Activated CD8-positive, alpha-beta memory T cell treated with anti-CD3 and anti-CD28 coated beads, Interleukin-2, amount 50 U/mL, for 1 hour (primary cell): ENCODE results near the gene KIFC3.

Experiments used
- DNase-seq: peaks from one replicate; pipeline ENCODE4 v3.0.0-alpha.2; 2020; ENCODE audit errors: extremely low read depth

The KIFC3 gene

DNA sequence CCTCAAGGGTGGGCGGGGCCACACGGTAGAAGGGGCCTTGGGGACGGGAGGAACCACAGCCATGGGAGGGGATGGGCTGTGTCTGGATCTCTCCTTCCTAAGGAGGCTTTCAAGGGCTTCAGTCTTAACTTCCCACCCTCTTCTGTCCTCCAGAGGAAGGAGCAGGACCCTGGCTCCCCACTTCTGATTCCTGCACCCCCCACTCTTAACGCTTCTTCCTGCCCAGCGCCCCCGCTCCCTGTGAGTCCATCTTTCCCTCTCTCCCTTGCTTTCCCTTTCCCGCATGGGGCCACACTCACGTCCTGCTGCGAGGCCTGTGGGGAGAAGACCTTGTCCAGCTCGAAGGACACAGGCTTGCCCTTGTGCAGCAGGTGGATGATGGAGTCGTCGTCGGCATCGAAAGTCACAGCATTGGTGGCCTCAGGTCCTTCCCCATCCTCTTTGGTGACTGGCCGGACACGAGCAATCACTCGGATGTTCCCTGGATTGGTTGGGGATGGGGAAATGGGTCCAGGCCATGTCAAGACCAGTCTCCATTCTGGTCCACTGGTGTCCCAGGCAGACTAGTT is 37.0 kb downstream of the KIFC3 start:
- DNase-seq, result no peak

DNA sequence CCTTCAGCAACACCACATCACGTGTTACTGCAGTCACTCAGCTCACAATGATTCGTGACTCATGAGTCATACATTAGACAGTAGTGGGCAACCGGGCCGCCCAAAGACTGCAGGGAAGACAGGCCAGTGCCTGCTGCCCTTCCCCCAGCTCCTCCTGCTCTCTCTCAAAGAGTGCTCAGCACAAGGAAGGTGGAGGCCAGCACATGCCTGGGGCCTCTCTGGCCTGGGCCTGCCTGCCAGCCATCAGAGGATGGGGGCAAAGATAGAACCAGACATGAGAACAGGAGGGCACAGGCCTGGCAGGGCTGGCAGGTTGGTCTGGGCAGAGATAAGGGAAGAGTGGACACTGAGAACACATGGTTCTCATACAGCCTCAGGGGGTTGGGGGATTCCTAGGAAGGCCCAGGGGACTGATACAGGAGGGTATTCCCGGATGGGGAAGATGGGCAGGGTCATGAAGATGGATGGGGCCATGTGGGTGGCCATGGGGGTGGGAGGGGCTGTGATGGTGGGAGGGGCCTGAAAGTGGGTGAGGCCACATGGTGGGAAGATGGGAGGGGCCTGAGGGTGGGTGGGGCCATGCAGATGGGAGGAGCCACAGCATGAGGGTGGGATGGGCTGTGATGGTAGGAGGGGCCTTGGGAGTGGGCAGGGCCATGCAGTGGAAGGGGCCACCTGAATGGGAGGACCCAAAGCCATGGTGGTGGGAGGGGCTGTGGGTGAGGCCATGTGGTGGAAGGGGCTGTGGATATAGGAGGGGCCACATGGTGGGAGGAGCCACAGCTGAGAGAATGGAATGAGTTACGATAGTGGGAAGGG is 37.7 kb downstream of the KIFC3 start:
- no peak for DNase-seq

DNA sequence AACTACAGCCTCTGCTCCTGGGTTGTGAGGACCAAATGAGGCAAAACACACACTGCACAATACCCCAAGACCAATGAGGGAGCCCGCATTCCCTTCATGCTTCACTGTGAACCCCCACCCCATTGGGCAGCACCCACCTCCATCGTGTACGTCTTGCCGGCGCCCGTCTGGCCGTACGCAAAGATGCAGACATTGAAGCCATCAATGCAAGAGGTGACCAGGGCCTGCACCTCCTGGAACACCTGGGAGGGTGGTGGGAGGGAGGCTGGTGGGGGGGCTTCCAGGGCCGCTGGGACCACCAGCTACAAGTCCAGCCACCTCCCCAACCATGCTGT is 38.3 kb downstream of the KIFC3 start:
- no peak for DNase-seq

DNA sequence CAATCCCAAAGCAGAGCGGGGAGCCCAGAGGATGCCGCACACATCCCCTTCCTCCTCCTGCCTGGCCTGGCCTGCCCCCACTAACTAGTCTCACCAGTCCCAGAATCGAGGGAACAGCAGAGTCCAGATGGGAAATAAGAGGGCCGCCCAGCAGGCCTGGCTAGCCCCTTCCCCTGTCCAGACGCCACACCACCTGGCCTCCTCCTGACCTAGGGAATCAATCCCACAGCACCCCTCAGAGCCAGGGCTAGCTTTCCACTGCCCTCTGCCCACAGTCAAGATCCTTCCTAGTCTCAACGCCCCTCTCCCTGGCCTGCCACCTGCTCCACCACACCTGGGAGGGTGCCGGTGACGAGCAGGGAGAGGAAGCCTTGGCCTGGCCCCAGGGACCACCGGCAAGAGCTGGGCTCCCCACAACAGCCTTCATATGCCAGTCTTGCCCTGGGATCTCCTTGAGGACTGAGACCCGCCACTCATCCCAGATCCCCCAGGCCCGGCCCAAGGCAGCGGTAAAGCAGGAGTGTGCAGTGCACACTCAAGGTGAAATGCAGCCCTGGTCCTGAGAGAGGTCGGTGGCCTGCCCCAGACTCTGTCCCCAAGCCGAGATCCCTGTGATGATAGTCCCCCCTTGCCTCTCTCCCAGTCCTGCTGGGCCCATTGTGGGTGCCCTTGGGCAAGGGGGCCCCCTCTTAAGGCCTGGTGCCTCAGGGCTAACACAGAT is 38.8 kb downstream of the KIFC3 start:
- no peak for DNase-seq

DNA sequence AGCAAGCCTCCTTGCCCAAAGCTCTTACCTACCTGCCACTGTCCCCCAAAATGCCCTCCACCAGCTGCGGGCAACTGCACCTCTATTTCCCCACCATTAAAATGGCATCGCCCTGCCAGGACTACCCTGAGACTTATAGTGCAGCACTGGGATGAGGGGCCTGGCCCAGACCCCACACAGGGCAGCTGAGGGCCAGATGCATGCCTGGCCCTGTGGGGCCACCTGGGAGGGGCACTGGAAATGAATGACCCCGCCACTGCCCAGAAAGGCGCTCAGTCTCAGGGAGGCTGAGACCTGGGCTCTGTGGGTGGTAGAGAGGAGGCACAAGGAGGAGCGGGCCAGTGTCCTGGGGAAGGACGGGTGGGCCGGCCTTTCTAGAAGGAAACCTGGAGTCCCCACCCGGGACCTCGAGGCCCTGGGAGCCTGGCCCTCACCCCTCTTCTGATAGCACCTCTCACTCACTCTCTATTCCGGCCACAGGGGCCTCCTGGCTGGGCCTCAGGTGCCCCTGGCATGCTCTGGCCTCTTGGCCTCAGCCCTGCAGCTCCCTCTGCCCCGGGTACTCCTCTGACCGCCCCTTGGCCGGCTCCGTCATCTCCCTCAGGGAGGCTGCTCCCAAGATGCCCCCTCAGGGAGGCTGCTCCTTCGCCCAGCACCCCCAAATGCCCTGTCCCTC is 39.8 kb downstream of the KIFC3 start:
- DNase-seq, result no peak

DNA sequence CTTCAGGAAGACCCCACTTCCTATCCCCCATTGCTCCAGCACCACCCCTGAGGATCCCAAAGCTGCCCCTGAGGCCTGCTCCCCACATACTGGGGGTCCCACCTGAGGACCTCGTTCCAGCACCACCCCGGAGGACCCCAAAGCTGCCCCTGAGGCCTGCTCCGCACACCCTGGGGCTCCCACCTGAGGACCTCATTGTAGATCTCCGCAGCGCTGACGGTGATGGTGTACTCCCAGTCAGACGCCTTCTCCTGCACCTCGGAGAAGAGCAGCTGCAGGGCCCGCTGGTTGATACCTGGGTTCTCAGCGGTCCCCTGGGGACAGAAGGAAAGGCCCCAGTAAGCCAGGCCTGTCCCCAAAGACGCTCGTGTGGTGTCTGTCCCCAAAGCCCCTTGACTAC is 40.3 kb downstream of the KIFC3 start:
- DNase-seq, result no peak

DNA sequence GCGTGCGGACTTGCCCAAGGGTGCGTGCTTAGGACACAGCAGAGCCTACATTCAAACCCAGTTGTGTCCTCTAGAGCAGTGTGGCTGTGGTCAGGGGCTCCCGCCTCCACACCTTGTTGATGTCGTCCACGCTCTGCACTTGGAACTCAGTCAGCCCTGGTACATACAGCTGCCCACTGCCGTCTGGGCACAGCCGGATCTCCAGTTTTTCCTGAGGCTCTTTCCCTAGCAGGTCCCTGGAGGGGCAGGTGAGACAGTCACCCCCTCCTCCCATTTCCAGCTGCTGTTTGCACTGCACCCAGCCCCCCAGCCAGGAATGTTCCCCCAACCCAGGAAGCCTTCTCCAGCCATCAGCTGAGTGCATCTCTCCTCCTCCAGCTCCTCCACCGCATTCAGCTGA is 41.0 kb downstream of the KIFC3 start:
- DNase-seq, result no peak

DNA sequence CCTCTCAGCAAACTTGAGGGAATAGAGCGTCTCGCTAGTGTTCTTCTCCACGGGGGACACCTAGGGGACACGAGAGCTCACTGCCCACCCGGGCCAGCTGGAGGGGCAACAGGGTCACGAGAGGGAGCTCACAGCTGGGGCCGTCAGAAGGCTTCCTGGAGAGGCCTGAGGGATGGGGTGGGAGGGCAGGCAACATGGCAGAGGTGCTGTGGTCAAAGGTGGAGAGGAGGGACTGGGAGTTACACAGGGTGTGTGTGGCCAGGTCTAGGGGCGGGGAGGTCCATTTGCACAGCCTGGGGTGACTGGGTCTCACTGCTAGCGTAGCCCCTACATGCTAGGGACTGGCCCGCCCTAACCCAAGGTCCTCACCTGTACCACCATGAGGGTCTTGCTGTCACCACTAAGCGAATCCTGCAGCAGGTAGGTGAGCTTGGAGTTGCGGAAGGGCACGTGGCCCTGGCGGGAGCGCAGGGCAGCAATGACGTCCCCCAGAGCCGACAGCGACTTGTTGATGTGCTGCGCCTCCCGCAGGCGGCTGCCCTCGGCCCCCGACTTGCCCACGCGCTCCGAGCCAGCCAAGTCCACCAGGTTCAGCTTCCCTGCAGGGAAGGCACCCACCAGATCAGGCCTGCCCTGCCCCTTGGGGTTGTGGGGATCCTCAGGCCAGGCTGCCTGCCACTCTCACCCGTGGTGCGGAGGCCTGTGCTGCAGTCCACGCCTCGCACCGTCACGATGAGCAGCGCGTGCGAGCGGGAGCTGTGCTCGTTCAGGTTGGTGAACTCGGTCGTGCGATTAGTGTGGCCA is 41.7 kb downstream of the KIFC3 start:
- no peak for DNase-seq

DNA sequence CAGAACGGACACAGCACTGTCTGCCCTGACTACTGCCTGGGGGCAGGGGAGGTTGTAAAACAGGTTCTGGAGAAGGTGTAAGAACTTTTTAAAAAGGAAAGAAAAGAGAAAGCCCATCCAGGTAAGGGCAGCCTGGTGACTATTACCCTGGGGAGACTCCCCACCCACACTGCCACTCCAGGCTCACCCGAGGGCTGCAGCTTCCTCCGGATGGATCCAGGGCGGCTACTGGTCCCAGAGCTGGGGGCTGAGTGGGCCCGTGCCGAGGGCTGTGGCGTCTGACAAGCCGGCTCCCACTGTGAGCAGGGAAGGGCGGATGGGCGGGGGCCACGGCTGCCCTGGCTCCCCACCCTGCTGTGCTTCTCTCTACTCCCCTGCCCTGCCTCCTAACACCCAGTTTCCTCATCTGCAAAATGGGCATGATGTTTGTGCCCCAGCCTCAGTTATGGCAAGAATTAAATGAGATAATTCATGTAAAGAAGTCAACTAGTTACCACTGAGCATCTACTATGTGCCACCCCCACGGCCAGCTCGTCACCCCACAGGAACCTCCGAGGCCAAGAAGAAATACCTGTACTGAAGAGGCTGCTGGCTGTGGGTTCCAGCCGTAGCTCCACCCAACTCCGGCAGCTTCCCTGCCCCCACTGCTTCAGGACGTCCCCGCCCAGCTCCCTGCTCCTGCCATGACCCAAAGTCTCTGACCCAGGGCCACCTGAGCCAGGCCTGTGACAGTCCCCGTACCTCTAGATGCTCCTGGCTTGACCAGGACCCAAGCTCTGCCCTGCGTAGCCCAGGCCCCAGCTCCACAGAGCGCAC is 42.5 kb downstream of the KIFC3 start:
- no peak for DNase-seq

DNA sequence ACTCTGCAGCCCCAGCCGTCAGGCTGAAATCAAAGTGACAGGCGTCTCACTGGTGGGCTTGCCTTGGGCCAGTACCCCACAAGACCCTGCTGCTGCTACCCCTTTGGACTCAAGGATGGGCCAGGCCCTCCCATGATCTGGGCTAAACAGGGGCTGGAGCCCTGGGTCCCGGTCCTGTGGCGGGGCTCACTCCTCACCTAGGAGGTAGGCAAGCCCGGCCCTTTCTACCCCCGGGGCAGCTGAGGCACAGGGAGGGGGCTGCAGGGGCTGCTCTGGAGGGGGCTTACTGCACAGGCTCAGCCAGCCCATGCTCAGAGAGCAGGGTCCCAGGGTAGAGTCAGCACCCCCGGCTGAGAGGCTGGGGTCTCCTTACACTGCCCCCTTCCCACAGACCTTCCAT is 43.2 kb downstream of the KIFC3 start:
- no peak for DNase-seq

DNA sequence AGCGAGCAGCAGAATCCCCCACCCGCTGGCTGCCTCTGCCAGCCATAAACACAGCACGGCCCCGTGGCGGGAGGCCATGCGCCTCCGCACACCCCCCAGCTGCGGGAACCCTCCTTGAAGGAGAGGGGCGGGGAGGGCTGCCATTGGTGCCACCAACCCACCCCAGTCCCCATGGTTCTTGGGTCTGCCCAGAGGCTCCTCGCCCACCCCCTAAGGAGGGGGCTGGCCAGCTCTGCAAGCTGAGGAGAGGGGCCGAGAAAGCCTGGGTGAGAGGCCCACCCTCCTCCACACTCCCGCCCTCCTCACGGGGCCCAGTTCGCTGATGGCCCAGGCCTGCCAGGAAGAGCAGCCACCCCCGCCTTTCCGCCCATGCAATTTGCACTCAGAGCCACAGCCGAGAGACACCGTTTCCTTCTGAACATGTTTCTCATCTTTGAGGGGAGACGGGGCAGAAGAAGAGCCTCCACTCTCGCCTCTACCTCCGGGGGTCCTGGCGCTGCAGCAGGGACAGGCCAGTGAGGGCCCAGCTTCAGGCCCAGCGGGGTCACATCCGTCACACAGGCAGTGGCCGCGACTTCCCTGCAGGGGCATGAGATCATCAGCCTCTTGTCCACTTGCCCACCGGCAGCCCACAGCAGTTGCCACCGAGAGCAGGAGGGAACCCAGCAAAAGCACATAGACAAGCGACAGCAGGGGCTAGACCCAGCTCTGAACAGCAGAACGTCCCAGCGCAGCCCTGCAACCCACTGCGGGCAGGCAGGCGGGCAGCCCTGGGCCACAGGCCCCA is 43.8 kb downstream of the KIFC3 start:
- no peak for DNase-seq

DNA sequence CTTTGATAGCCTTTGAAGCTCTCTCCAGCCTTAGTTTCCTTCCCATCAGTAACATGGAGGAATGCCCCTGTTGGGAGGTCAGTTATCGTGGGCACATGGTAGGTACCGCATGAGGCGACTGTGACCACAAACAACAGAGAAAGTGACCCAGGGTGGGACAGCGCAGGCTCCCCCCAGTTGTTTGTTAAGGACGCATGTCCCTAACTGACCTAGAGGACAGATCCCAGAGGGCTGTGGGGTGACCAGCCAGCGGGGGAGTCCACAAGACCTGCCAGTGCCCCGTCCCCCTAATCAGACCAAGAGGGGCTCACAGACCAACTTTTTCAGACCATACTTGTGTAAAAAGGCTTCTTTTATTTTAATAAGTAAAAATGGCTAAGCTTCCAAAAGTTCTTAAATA is 44.4 kb downstream of the KIFC3 start:
- no peak for DNase-seq

DNA sequence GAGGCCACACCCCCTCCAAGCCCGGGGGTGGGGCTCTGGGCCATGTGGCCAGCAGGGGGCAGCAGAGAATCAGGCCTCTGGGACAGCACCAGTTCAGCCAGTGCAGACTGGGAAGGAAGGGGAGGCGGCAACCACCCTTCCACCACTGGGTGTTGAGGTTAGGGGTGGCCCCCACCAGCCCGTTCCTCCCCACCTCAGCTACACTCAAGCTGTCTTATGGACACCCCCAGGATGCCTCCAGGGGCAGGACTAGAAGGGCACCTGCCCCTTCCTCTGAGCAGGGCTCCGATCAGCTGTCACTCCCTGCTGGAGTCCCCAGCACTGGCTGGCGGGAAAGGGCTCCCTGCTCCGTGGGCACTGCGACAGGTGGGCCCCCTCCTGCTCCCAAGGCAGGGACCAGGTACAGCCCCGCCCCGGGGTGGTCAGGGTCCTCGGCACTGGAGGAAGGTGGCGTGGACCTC is 44.9 kb downstream of the KIFC3 start:
- peak; percentile 49 for DNase-seq

DNA sequence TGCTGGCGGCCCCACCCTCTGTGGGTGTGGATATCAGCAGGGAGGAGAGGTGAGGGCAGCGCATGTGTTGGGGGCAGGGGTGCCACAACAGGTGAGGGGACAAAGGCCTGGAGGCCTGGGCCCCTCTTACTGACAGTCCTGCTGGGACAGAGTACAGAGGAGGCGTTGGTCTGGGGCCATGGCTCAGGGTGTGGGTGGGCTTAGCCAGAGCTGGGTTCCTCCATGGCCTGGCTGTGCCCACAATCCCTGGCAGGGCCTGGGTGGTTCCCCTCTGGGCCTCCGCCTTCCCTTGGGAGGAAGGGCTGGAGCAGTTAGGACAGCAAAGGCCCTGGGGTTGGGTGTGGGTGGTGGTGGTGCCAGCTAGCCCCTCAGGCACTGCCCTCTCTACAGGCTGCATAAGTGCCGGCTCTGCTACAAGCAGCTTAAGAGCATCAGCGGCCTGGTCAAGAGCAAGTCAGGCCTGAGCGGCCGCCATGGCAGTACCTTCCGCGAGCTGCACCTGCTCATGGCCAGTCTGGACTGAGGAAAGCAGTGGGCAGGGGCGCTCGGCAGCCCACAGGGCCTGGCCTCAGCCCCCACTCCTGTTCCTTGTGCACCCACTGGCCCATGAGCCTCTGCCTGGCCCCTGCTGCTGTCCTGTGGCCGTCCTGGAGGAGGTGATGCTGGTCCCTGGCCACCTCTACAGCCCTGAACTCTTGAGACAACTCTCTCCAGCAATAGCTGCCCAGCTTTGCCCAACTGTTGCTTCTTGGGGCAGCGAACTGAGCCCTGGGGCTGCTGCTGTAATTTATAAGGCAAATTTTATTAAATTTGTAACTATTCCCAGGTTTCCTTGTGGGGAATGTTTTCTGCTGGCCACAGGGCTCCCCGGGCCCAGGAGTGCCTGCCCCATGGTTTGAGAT is 45.6 kb downstream of the KIFC3 start:
- DNase-seq, result no peak

DNA sequence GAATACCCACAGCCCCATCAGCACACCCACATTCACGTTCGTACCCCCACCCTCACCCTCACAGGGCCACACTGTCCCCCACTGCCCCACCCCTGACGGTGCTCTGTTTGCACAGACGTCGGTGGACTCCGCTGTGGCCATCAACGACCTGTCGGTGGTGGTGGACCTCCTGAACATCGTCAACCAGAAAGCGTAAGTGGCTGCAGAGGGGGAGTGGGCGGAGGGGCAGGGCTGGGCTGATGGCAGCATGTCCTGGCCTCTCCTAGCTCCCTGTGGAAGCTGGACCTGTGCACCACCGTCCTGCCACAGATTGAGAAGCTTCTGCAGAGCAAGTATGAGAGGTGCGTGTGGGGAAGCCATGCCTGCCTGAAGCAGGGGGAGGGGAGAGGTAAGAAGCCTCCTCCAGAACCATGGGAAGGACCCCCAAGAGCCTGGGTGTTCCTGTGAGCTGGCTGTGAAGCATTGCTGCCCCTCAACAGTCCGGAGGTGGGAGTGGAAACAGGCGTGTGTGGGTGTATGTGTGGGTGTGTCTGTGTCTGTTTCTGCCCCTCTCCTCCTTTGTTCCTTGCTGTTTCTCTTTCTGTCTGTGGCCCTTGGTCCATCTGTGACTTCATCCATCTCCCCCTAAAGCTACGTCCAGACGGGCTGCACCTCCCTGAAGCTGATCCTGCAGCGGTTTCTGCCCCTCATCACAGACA is 46.4 kb downstream of the KIFC3 start:
- DNase-seq, result no peak

DNA sequence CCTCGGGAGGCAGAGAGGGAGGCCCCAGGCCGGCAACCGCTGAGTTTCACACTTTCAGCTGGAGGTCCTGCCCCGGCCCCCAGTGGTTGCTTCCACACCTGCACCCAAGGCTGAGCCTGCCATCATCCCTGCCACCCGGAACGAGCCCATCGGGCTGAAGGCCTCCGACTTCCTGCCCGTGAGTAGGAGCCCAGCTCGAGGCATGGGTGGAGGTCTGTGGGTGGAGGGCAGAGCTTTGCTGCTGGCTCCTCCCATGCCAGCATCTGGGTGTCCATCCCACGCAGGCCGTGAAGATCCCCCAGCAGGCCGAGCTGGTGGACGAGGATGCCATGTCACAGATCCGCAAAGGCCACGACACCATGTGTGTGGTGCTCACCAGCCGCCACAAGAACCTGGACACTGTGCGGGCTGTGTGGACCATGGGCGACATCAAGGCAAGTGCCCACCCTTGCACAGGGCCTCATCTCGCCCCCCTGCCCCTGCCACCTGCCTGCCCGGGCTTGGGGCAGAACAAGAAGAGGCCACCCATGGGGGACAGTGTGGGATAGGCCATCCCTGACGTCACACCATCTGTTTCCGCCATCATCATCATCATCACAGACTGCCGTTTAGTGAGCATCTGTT is 47.1 kb downstream of the KIFC3 start:
- DNase-seq, result no peak

DNA sequence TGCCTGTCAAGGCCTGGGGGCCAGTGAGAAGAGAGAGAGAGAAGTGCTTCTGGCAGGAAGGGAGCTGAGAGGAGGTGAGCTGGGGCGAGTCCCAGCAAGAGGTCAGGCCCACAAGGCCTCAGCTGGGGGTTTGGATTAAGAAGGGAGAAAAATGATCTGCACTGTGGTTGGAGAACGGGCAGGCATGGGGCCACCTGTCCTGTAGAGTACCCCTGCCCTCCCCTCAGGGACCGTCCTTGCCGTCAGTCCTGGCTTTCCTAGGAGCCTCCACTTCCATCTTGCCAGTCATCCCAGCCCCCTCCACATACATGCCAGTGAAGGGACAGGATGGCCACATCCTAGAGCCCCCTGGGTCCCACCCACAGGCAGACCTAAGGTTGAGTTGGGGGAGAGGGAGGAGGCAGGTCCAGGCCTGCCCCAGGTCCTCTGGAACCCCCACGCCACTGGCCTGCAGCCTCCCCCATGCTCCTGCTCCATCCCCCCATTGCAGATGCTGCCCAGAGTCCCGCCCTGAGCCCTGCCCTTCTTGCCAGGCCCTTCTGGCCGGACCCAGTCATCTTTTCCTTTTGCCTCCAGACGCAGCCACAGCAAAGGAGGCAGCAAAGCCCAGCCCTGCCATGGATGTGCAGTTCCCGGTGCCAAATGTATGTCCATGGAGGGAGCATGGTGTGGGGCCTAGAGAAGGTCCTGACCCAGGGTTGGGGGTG is 47.8 kb downstream of the KIFC3 start:
- no peak for DNase-seq
